Endothelial cell of umbilical vein (primary cell): ENCODE data around the gene GADD45GIP1. TPM values are rescaled to one million over a fixed set of nuclear protein-coding genes. Genes with fewer than 3 reads are reported as not detected.
A peak's percentile ranks its signal among the peaks of the same experiment; 100 is the strongest.

Source experiments
- BruUV-seq: library from RNA; stranded (reverse); fragments of 400-500 nt; replicated peaks from 2 replicates; lab custom pipeline; 2021; lab: Mats Ljungman, UMichigan
- CTCF ChIA-PET: fragments of 300-600, 350-600 bp; sonication (Branson Sonifier 250); formaldehyde crosslinking; loops from one replicate; lab custom pipeline; 2021; ENCODE audit warnings: antibody characterized with exemption, inconsistent platforms; lab: Charles Lee
- POLR2A ChIA-PET: fragments of 300-600, 350-600 bp; sonication (Branson Sonifier 250); formaldehyde crosslinking; loops from one replicate; lab custom pipeline; 2021; ENCODE audit warnings: antibody characterized with exemption, inconsistent platforms; lab: Charles Lee
- DNase-seq: peaks from one replicate; pipeline ENCODE4 v3.0.0-alpha.2; 2011; ENCODE audit warnings: low read depth, low spot score
- FAIRE-seq: peaks from 2 replicates; lab custom pipeline; 2011; peaks lifted over from hg19 to GRCh38; lab: Jason Lieb, UNC
- H2AFZ ChIP-seq: 2 replicates; pipeline ENCODE4 v1.6.0; 2012; ENCODE audit warnings: low read depth, low read length, control low read depth, inconsistent platforms
- H3K27ac ChIP-seq: 2 replicates; pipeline ENCODE4 v1.5.1; 2011; ENCODE audit warnings: low read depth, mild to moderate bottlenecking, control low read depth, low read length, moderate library complexity; ENCODE audit not compliant: insufficient read depth
- H3K27me3 ChIP-seq, 2 experiments: 2 replicates each; pipeline versions ENCODE4 v1.6.0 to v1.6.1; 2011; ENCODE audit warnings: low read length in 2 of 2, mixed read lengths in 1 of 2; ENCODE audit not compliant: control insufficient read depth in 2 of 2, insufficient read depth in 2 of 2
- H3K36me3 ChIP-seq, 2 experiments: 2 replicates in 1 of 2; 3 replicates in 1 of 2; pipeline ENCODE4 v1.5.1; 2011; ENCODE audit warnings: low read length in 2 of 2, mild to moderate bottlenecking in 1 of 2, moderate library complexity in 1 of 2; ENCODE audit not compliant: control insufficient read depth in 2 of 2, insufficient read depth in 2 of 2; ENCODE audit errors: extremely low read depth in 1 of 2
- H3K4me1 ChIP-seq: 3 replicates; pipeline ENCODE4 v1.5.1; 2011; ENCODE audit warnings: mild to moderate bottlenecking, low read length; ENCODE audit not compliant: control insufficient read depth, insufficient read depth; ENCODE audit errors: extremely low read depth
- H3K4me2 ChIP-seq: 2 replicates; pipeline ENCODE4 v1.6.1; 2011; ENCODE audit warnings: low read length, control low read depth, mixed read lengths; ENCODE audit not compliant: insufficient read depth
- H3K4me3 ChIP-seq, 3 experiments: fragments of 200-600 bp in 1 of 3; sonication (generic), shearing (Covaris generic) in 1 of 3; replicated peaks in 1 of 3; 2 replicates each; pipeline ENCODE4 v1.5.1; 2011 to 2016; ENCODE audit warnings: control low read depth in 3 of 3, low read length in 3 of 3, mild to moderate bottlenecking in 2 of 3, inconsistent platforms in 1 of 3, low read depth in 1 of 3, moderate library complexity in 1 of 3; ENCODE audit not compliant: insufficient read depth in 1 of 3
- H3K79me2 ChIP-seq: 2 replicates; pipeline ENCODE4 v1.6.0; 2012; ENCODE audit warnings: low read length, inconsistent platforms; ENCODE audit not compliant: control insufficient read depth, insufficient read depth
- H3K9ac ChIP-seq: replicated peaks from 2 replicates; pipeline ENCODE3; 2011; ENCODE audit warnings: low read length, control low read depth; ENCODE audit not compliant: insufficient read depth; ENCODE audit errors: extremely low read depth
- H3K9me1 ChIP-seq: replicated peaks from 3 replicates; pipeline ENCODE4 v1.6.0; 2011; ENCODE audit warnings: mild to moderate bottlenecking, low read length; ENCODE audit not compliant: control insufficient read depth, insufficient read depth; ENCODE audit errors: extremely low read depth
- H3K9me3 ChIP-seq: replicated peaks from 2 replicates; pipeline ENCODE4 v1.5.1; 2012; ENCODE audit warnings: low read length, inconsistent platforms; ENCODE audit not compliant: control insufficient read depth, insufficient read depth
- H4K20me1 ChIP-seq: replicated peaks from 2 replicates; pipeline ENCODE3; 2011; ENCODE audit warnings: mild to moderate bottlenecking, low read length; ENCODE audit not compliant: control insufficient read depth, insufficient read depth; ENCODE audit errors: extremely low read depth
- CTCF ChIP-seq, 2 donors: IDR thresholded peaks; 1 replicate in 1 of 2; 2 replicates in 1 of 2; pipeline ENCODE4 v1.5.1; 2011; ENCODE audit warnings: low read length in 2 of 2, mild to moderate bottlenecking in 2 of 2, moderate library complexity in 2 of 2, control low read depth in 1 of 2, inconsistent platforms in 1 of 2, low read depth in 1 of 2; ENCODE audit not compliant: insufficient read depth in 1 of 2; ENCODE audit errors: extremely low read depth in 1 of 2
- EZH2 ChIP-seq: IDR thresholded peaks from 2 replicates; pipeline ENCODE4 v1.6.1; 2012; ENCODE audit warnings: borderline replicate concordance, low read depth, mild to moderate bottlenecking, moderate library complexity, low read length, inconsistent platforms; ENCODE audit not compliant: severe bottlenecking
- FOS ChIP-seq: IDR thresholded peaks from 2 replicates; pipeline ENCODE4 v1.6.1; 2011; ENCODE audit warnings: mild to moderate bottlenecking, low read length, moderate library complexity, borderline replicate concordance; ENCODE audit not compliant: insufficient read depth
- GATA2 ChIP-seq: IDR thresholded peaks from 2 replicates; pipeline ENCODE4 v1.7.0; 2011; ENCODE audit warnings: low read depth, mild to moderate bottlenecking, moderate library complexity, mixed read lengths, low read length; ENCODE audit not compliant: insufficient read length, insufficient read depth
- JUN ChIP-seq: IDR thresholded peaks from 2 replicates; pipeline ENCODE4 v1.6.1; 2011; ENCODE audit warnings: borderline replicate concordance, low read depth; ENCODE audit not compliant: insufficient read length, insufficient read depth
- MAX ChIP-seq: IDR thresholded peaks from 2 replicates; pipeline ENCODE4 v1.6.1; 2011; ENCODE audit not compliant: insufficient read depth, insufficient read length
- MYC ChIP-seq: IDR thresholded peaks from one replicate; pipeline ENCODE4 v1.6.1; 2011; ENCODE audit warnings: mild to moderate bottlenecking, low read depth, low read length
- POLR2A ChIP-seq: IDR thresholded peaks from 2 replicates; pipeline ENCODE4 v1.6.1; 2012; ENCODE audit warnings: low read depth, mild to moderate bottlenecking, control low read depth, low read length
- POLR2AphosphoS5 ChIP-seq: IDR thresholded peaks from 2 replicates; pipeline ENCODE4 v1.6.1; 2012; ENCODE audit warnings: low read depth, mild to moderate bottlenecking, control low read depth, low read length, moderate library complexity; ENCODE audit not compliant: insufficient read depth
- dilution Hi-C: fragments of 300-500 bp; cut with MboI; formaldehyde crosslinking; loops from one replicate; pipeline ENCODE4 v1.15.0; 2019; ENCODE audit warnings: low sequenced_read_pairs; ENCODE audit not compliant: extremely low pct_ligation_motif_present
- intact Hi-C: fragments of 100-400 bp; cut with micrococcal nuclease; formaldehyde crosslinking; loops from one replicate; pipeline ENCODE4 v1.10.0; 2022
- polyA plus RNA-seq, 4 experiments: library from polyadenylated mRNA; depleted of rRNA in 3 of 4; stranded (reverse) in 3 of 4; unstranded in 1 of 4; fragments of >200 nt; gene quantifications; 2 replicates each; pipeline versions ENCODE4 v1.2.1 to v1.2.3, GENCODE V29; 2011 to 2012; ENCODE audit warnings: missing spikeins in 1 of 4
- total RNA-seq: library from RNA; stranded (reverse); gene quantifications from 2 replicates; pipeline ENCODE4 v1.2.3, GENCODE V29; 2021

GADD45GIP1 gene
- total and polyA plus RNA-seq, 2 donors (not counting 3 experiments of a cell fraction or from before 2014, with no cell fraction given), result 32.8 to 38.3 TPM

- H4K20me1 ChIP-seq, result no peaks in the 10 kb centered on the region
- H3K27me3 ChIP-seq, result no peaks in the 10 kb centered on the region
- peak overlapping the region; percentile 63 for H3K4me2 ChIP-seq
- H3K36me3 ChIP-seq, result no peaks in the 10 kb centered on the region
- peak overlapping the region; percentile 89 for H2AFZ ChIP-seq
- H3K4me3 ChIP-seq, result peak overlapping the region; percentile 22 to 35 (median 23)
- CTCF ChIA-PET, result interaction anchor here (0.8 to 13.4 kb wide), 6 partner anchors 12 to 110 kb away, joined by 3 to 543 read pairs (median 10); partner anchors contain the start of gene NFIX
- H3K9ac ChIP-seq, result peak overlapping the region; percentile 60
- no TSS peak for BruUV-seq
- DNase-seq (no peak), FAIRE-seq (peak; percentile 50)
- no peaks in the 10 kb centered on the region for H3K9me1 ChIP-seq
- no peak overlapping the region for H3K27ac ChIP-seq
- intact Hi-C loops, result loop anchor here (1.0 kb wide), 4 partner anchors 51 to 111 kb away; no protein-coding TSS in a partner anchor
- TF ChIP-seq CTCF (IDR thresholded peaks at IDR 0.05; ENCODE audit: extremely low read depth in 1 of 2, insufficient read depth in 1 of 2, low read depth in 1 of 2, low read length in 2 of 2) (no peak), EZH2 (no peak)
- no peaks in the 10 kb centered on the region for H3K9me3 ChIP-seq
- POLR2A ChIA-PET, result no interaction called here
- dilution Hi-C loops, result no loop called here
- H3K4me1 ChIP-seq, result peaks cover 2% of the 10 kb centered on the region
- H3K79me2 ChIP-seq, result no peaks in the 10 kb centered on the region
Observed at GRCh38 chr19:12983091-12983490, 26.1 kb upstream of the GADD45GIP1 start.

GRCh38 chr19:12982648-12983047 lies 25.6 kb upstream of the GADD45GIP1 start:
- Histone ChIP-seq H3K36me3 (no peaks in the 10 kb centered on the region), H3K4me3 (no peak overlapping the region), H3K27ac (no peak overlapping the region), H3K4me2 (no peak overlapping the region), H3K9me1 (no peaks in the 10 kb centered on the region), H2AFZ (no peak overlapping the region), H3K9me3 (no peaks in the 10 kb centered on the region), H4K20me1 (no peaks in the 10 kb centered on the region), H3K4me1 (peaks cover 2% of the 10 kb centered on the region), H3K27me3 (no peaks in the 10 kb centered on the region), H3K79me2 (no peaks in the 10 kb centered on the region), H3K9ac (no peak overlapping the region)
- ChIA-PET CTCF (interaction anchor here (0.8 to 13.4 kb wide), 5 partner anchors 17 to 111 kb away, joined by 3 to 543 read pairs (median 11); no protein-coding TSS in a partner anchor), POLR2A (no interaction called here)
- intact Hi-C loops, result loop anchor here (1.0 kb wide), 4 partner anchors 52 to 112 kb away; no protein-coding TSS in a partner anchor
- DNase-seq, result no peak
- BruUV-seq, result no TSS peak
- dilution Hi-C loops, result no loop called here
- TF ChIP-seq POLR2A (no peak), CTCF (IDR thresholded peaks at IDR 0.05; ENCODE audit: extremely low read depth in 1 of 2, insufficient read depth in 1 of 2, low read depth in 1 of 2, low read length in 2 of 2) (no peak), EZH2 (no peak), MAX (no peak), GATA2 (no peak), POLR2AphosphoS5 (no peak), JUN (no peak), MYC (no peak), FOS (no peak)
- no peak for FAIRE-seq
